Activated T-helper 2 cell treated with anti-CD3 and anti-CD28 coated beads, Interferon-gamma antibody, Interleukin-2, Interleukin-4, amounts not matched to agents 10 μg/mL and 5 μg/mL and 100 μg/mL, durations not matched to agents 14 hours and 24 hours and 36 hours (primary cell): ENCODE data around the gene CACNA1E. TPM values are rescaled to one million over a fixed set of nuclear protein-coding genes. Genes with fewer than 3 reads are reported as not detected.

Experiments
- DNase-seq: peaks from one replicate; pipeline ENCODE4 v3.0.0; 2021; ENCODE audit warnings: low spot score
- H3K27ac Mint-ChIP-seq: one replicate; pipeline ENCODE4 v1.8.0; 2021; ENCODE audit warnings: mixed read lengths
- H3K27me3 Mint-ChIP-seq: one replicate; pipeline ENCODE4 v1.8.0; 2021; ENCODE audit warnings: low read depth, mixed read lengths
- H3K36me3 Mint-ChIP-seq: one replicate; pipeline ENCODE4 v1.8.0; 2021; ENCODE audit warnings: low read depth, mixed read lengths
- H3K4me1 Mint-ChIP-seq: one replicate; pipeline ENCODE4 v1.8.0; 2021; ENCODE audit warnings: low read depth, mixed read lengths
- H3K4me3 Mint-ChIP-seq: one replicate; pipeline ENCODE4 v1.8.0; 2021; ENCODE audit warnings: low read depth, mild to moderate bottlenecking, moderate library complexity, mixed read lengths
- H3K9me3 Mint-ChIP-seq: one replicate; pipeline ENCODE4 v1.8.0; 2021; ENCODE audit warnings: mixed read lengths
- intact Hi-C: fragments of 100-400 bp; cut with micrococcal nuclease; formaldehyde crosslinking; loops from one replicate; pipeline ENCODE4 v1.15.1; 2023
- total RNA-seq: library from RNA; stranded (reverse); gene quantifications from 2 replicates; pipeline ENCODE4 v1.2.3, GENCODE V29; 2022

CACNA1E gene
- total RNA-seq, 1 donor from 2014 or later = not detected

DNA sequence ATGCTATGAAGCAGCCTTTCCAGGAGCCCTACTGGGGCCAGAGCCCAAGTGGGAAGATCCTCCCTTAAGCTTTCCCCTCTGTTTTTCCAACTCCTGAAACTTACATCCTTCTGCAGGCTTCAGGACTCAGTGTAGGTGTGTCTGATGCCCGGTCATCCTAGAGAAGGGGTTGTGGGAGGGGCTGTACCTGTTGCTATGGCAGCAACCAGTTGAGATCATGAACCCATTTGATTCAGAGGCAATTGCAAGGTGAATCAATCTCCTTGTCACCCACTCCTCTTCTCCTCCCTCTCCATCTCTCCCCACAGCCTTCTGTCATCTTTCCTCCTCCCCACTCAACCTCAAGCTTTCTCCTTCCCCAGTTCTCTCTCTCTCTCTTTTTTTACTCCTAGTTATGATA is 151.8 kb downstream of the CACNA1E start:
- Mint-ChIP-seq H3K4me3 (no peak overlapping the region), H3K27me3 (no peaks in the 10 kb centered on the region), H3K36me3 (no peaks in the 10 kb centered on the region), H3K27ac (no peak overlapping the region), H3K9me3 (no peaks in the 10 kb centered on the region), H3K4me1 (no peaks in the 10 kb centered on the region)
- no peak for DNase-seq
- intact Hi-C loops = no loop called here

DNA sequence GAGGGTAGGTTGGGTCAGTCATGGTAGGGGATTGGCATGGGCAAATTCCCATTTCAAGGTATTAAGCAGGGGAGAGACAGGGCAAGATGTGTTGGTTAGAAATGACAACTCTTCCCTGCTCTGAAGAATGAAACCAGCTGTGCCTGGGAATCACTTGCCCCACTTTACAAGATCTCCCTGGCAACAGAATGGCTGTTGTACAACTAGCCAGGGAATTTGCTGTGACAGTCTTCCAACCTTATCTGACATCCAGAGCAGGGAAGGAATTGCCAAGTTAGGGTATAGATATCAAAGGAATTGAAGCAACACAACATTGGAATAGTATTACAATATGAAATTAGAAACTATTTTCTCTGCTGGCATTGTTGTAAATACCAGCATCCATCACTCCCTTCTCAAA is 154.7 kb downstream of the CACNA1E start:
- H3K9me3 Mint-ChIP-seq = no peaks in the 10 kb centered on the region
- no peak overlapping the region for H3K27ac Mint-ChIP-seq
- H3K4me1 Mint-ChIP-seq = no peaks in the 10 kb centered on the region

GRCh38 chr1:181640956-181641355 is 157.6 kb downstream of the CACNA1E start:
- H3K27me3 Mint-ChIP-seq = no peaks in the 10 kb centered on the region
- no peak for DNase-seq
- H3K9me3 Mint-ChIP-seq = no peaks in the 10 kb centered on the region
- no peaks in the 10 kb centered on the region for H3K36me3 Mint-ChIP-seq
- intact Hi-C loops = no loop called here
- H3K4me3 Mint-ChIP-seq = no peak overlapping the region
- no peaks in the 10 kb centered on the region for H3K4me1 Mint-ChIP-seq
- H3K27ac Mint-ChIP-seq = no peak overlapping the region

More for the DNA sequence above, 154.7 kb downstream of the CACNA1E start:
- Mint-ChIP-seq H3K36me3 (no peaks in the 10 kb centered on the region), H3K4me3 (no peak overlapping the region), H3K27me3 (no peaks in the 10 kb centered on the region)
- DNase-seq = no peak
- intact Hi-C loops = no loop called here

DNA sequence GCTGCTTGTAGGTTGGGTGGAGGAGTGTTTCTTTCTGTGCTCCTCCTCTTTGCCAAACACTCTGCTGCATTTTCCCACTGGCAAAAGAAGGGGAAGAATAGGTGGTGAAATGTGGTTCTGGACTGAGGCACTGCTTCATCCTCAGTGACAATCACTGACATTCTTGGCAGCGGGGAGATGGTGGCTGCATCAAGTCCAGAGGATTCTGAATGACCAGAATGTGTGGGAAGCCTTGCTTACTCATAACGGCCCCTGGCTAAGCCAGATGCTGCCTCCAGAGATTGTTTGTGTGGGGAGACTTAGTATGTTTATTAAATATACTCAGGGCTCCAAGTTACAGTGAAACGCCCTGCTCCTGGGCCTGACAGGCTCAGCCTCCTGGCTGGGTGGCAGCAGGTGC is 160.3 kb downstream of the CACNA1E start:
- Mint-ChIP-seq H3K4me3 (no peak overlapping the region), H3K4me1 (no peaks in the 10 kb centered on the region), H3K9me3 (no peaks in the 10 kb centered on the region), H3K36me3 (no peaks in the 10 kb centered on the region), H3K27me3 (peaks cover 4% of the 10 kb centered on the region), H3K27ac (no peak overlapping the region)
- no peak for DNase-seq
- intact Hi-C loops = no loop called here

DNA sequence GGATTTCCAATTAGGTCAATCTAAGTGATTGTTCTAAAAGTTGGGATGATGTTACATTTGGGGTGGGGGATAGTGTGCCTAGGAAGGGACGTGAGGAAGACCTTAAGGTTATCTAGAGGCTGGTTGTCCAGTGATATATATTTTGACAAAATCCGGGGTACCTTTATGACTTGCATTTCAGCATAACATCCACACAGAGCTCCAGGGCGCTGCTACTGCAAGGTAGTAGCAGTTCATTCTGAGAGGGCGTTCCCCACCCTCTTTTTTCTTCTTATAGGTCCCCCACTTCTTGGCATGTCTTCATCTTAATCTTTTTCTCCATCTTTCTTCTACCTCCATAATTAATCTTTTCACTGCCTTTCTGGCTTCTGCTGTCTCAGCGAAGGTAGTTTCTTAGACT is 161.9 kb downstream of the CACNA1E start:
- intact Hi-C loops = no loop called here
- DNase-seq = no peak
- H3K4me3 Mint-ChIP-seq = no peak overlapping the region
- no peaks in the 10 kb centered on the region for H3K9me3 Mint-ChIP-seq
- no peaks in the 10 kb centered on the region for H3K36me3 Mint-ChIP-seq
- H3K27me3 Mint-ChIP-seq = peaks cover 4% of the 10 kb centered on the region
- no peak overlapping the region for H3K27ac Mint-ChIP-seq
- no peaks in the 10 kb centered on the region for H3K4me1 Mint-ChIP-seq

GRCh38 chr1:181646710-181647109 is 163.4 kb downstream of the CACNA1E start:
- no peak overlapping the region for H3K27ac Mint-ChIP-seq
- H3K36me3 Mint-ChIP-seq = no peaks in the 10 kb centered on the region
- DNase-seq = no peak
- H3K9me3 Mint-ChIP-seq = no peaks in the 10 kb centered on the region
- H3K4me3 Mint-ChIP-seq = no peak overlapping the region
- no peaks in the 10 kb centered on the region for H3K4me1 Mint-ChIP-seq
- intact Hi-C loops = no loop called here
- H3K27me3 Mint-ChIP-seq = peaks cover 4% of the 10 kb centered on the region

DNA sequence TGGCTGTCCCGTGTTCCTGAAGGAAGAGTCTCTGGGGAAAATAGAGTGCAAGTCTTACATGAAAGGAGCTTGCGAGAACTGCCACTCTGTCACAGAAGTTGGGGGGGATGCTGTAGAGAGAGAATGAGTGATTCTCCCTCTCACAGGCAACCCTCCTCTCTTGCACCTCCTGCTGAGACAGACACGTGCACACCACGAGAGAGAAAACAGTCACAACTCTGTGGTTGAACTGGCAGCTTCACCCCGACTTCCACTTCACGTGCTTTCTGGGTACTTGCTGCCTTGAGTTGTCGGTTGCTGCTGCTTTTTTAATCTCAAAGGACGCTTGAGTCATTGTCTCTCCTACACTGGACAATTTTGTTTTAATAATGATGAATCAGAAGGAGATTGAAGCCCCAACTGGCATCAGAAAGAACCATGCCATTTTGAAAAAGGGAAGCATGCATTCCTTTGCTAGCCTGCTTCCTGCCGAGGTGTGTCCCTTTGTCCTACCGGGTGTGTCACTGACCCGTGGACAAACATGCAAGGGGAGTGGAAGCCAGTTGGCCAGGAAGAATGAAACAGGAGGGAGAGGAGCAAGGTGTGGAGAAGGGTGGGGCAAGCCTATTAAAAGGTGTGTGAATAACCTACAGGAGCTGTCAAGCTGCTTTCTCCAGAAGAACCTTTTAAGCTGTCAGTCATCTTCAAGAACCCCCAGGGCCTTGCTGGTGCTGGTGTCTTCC is 164.2 kb downstream of the CACNA1E start:
- Mint-ChIP-seq H3K4me3 (no peak overlapping the region), H3K36me3 (no peaks in the 10 kb centered on the region), H3K4me1 (no peaks in the 10 kb centered on the region), H3K27me3 (peaks cover 6% of the 10 kb centered on the region), H3K9me3 (no peaks in the 10 kb centered on the region), H3K27ac (no peak overlapping the region)
- no peak for DNase-seq
- intact Hi-C loops = no loop called here

- H3K9me3 Mint-ChIP-seq = no peaks in the 10 kb centered on the region
- H3K27me3 Mint-ChIP-seq = peaks cover 6% of the 10 kb centered on the region
- intact Hi-C loops = no loop called here
- no peaks in the 10 kb centered on the region for H3K36me3 Mint-ChIP-seq
- no peaks in the 10 kb centered on the region for H3K4me1 Mint-ChIP-seq
- no peak for DNase-seq
- no peak overlapping the region for H3K27ac Mint-ChIP-seq
- no peak overlapping the region for H3K4me3 Mint-ChIP-seq
Observed at GRCh38 chr1:181651276-181651675, 168.0 kb downstream of the CACNA1E start.

GRCh38 chr1:181655756-181656155 is 172.4 kb downstream of the CACNA1E start:
- H3K4me3 Mint-ChIP-seq = no peak overlapping the region
- H3K36me3 Mint-ChIP-seq = no peaks in the 10 kb centered on the region
- H3K27me3 Mint-ChIP-seq = peaks cover 12% of the 10 kb centered on the region
- H3K4me1 Mint-ChIP-seq = no peaks in the 10 kb centered on the region
- H3K27ac Mint-ChIP-seq = no peak overlapping the region
- DNase-seq = no peak
- no peaks in the 10 kb centered on the region for H3K9me3 Mint-ChIP-seq
- intact Hi-C loops = no loop called here

- no peaks in the 10 kb centered on the region for H3K4me1 Mint-ChIP-seq
Observed at GRCh38 chr1:181656491-181656890, 173.2 kb downstream of the CACNA1E start.

DNA sequence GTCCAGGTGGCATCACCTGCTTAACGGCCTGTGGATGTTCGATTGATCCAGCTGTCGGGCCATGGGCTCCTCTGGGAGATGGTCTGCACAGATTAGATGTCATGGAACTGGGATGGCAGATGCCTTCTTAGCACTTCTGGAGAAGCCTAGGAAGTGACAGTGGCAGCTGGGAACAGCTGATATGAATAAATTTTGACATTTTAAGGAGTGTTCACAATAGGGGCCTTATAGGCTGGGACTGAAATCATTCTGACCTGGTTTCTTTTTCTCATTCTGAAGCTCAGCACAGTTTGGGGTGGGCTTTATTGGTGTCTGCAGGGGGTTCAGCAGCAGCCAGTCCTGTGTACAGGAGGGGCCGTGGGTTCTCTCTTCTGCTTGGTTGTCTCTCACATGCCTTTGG is 175.3 kb downstream of the CACNA1E start:
- no peaks in the 10 kb centered on the region for H3K4me1 Mint-ChIP-seq
- no peak for DNase-seq
- no peak overlapping the region for H3K4me3 Mint-ChIP-seq
- no peaks in the 10 kb centered on the region for H3K36me3 Mint-ChIP-seq
- H3K27me3 Mint-ChIP-seq = peaks cover 14% of the 10 kb centered on the region
- H3K27ac Mint-ChIP-seq = no peak overlapping the region
- intact Hi-C loops = no loop called here
- no peaks in the 10 kb centered on the region for H3K9me3 Mint-ChIP-seq

More at GRCh38 chr1:181656491-181656890, 173.2 kb downstream of the CACNA1E start:
- no peak for DNase-seq
- no peaks in the 10 kb centered on the region for H3K9me3 Mint-ChIP-seq
- no peak overlapping the region for H3K27ac Mint-ChIP-seq
- H3K36me3 Mint-ChIP-seq = no peaks in the 10 kb centered on the region
- intact Hi-C loops = no loop called here
- no peak overlapping the region for H3K4me3 Mint-ChIP-seq
- peaks cover 14% of the 10 kb centered on the region for H3K27me3 Mint-ChIP-seq

GRCh38 chr1:181659321-181659957 is 176.1 kb downstream of the CACNA1E start:
- Mint-ChIP-seq H3K36me3 (no peaks in the 10 kb centered on the region), H3K9me3 (no peaks in the 10 kb centered on the region), H3K4me1 (no peaks in the 10 kb centered on the region), H3K4me3 (no peak overlapping the region), H3K27me3 (peaks cover 15% of the 10 kb centered on the region), H3K27ac (no peak overlapping the region)
- intact Hi-C loops = no loop called here
- no peak for DNase-seq

DNA sequence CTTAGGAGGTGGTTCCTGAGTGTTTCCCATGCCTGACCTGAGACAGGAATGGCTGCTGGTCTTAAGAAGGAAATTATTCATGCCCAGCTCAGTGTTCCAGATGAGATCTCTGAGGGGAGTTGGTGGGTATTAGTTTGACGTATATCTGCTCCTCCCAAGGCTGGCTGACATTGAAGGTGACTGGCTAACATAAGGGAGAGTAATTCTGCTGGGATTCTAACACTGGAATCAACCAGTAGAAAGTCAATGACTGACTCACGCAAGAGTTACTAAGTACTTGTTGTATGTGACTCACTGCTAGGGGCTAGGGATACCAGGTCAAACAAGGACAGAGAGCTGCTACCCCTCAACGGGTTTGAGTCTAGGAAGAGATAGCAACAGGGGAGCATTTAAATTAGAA is 177.3 kb downstream of the CACNA1E start:
- Mint-ChIP-seq H3K4me1 (no peaks in the 10 kb centered on the region), H3K27ac (no peak overlapping the region), H3K4me3 (no peak overlapping the region), H3K27me3 (peaks cover 24% of the 10 kb centered on the region), H3K36me3 (no peaks in the 10 kb centered on the region), H3K9me3 (no peaks in the 10 kb centered on the region)
- intact Hi-C loops = no loop called here
- DNase-seq = no peak
